ENCODE measurements around the gene TAAR2. TPM values are rescaled to one million over a fixed set of nuclear protein-coding genes. Genes with fewer than 3 reads are reported as not detected.
"Not testable (repeated sequence)": the region's sequence is repeated elsewhere in the genome, so short reads cannot be mapped to it uniquely, and the experiment has no call there.

The TAAR2 gene
- total and polyA plus RNA-seq, 8 donors = not detected

DNA sequence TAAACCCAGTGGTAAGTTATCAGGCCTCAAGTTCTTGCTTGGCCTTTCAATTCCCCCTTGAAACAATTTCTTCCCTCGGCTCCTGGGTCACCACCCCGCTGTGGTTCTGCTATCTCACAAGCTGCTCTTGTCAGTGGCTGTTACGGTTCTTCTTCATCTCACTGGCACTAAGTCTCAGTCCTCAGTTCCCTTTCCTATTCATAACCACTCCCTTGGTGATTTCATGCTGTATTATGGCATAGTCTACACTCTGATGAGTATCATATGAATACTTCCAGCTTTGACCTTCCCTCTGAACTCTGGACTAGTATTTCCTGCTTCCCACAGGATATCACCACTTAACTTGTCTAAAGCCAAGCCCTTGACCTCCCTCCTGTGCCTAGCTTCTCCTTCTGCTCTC is 27.0 kb upstream of the TAAR2 start:
- no peaks in the 10 kb centered on the region for H3K9me3 ChIP-seq
- no peaks in the 10 kb centered on the region for H3K36me3 ChIP-seq
- H3K4me1 ChIP-seq = peaks cover 7 to 16% (median 7%) of the 10 kb centered on the region in 3 donors
- no peak overlapping the region for H3K4me3 ChIP-seq
- no peaks in the 10 kb centered on the region for H3K27me3 ChIP-seq
- ATAC-seq = peak in 1 of 4 donors; percentile 20
- no peak for FAIRE-seq
- H3K27ac ChIP-seq = no peak overlapping the region
- DNase-seq = no peak
- TF ChIP-seq, protein P1, sequence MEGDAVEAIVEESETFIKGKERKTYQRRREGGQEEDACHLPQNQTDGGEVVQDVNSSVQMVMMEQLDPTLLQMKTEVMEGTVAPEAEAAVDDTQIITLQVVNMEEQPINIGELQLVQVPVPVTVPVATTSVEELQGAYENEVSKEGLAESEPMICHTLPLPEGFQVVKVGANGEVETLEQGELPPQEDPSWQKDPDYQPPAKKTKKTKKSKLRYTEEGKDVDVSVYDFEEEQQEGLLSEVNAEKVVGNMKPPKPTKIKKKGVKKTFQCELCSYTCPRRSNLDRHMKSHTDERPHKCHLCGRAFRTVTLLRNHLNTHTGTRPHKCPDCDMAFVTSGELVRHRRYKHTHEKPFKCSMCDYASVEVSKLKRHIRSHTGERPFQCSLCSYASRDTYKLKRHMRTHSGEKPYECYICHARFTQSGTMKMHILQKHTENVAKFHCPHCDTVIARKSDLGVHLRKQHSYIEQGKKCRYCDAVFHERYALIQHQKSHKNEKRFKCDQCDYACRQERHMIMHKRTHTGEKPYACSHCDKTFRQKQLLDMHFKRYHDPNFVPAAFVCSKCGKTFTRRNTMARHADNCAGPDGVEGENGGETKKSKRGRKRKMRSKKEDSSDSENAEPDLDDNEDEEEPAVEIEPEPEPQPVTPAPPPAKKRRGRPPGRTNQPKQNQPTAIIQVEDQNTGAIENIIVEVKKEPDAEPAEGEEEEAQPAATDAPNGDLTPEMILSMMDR (IDR thresholded peaks at IDR 0.05) = no peak
- intact Hi-C loops (cut with DNase I) = no loop called here
- WGBS, 2 donors = 93% methylated on average over 3 of the region's 3 CpGs

DNA sequence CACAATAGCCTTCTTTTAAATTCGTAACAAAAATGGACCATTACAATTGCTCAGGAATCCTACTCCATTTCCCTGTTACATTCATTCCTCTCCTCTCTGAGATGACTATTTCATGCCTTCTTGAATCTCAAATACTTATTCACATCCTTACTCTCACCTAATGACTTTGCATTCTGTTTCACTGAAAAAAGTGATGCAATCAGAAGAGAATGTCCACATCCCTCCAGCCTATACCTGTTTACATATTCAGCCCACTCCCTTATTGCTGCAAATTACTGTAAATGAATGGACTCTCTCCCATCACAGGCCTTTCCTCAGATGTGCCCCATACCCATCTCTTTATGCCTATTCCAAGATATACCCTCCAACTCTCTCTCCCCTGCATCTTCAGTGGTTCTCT is 26.4 kb upstream of the TAAR2 start:
- Histone ChIP-seq H3K4me1 (peaks cover 7 to 16% (median 7%) of the 10 kb centered on the region in 3 donors), H3K4me3 (no peak overlapping the region), H3K27ac (no peak overlapping the region), H3K9me3 (no peaks in the 10 kb centered on the region), H3K27me3 (no peaks in the 10 kb centered on the region), H3K36me3 (no peaks in the 10 kb centered on the region)
- TF ChIP-seq, protein P1 (IDR thresholded peaks at IDR 0.05) = no peak
- DNase-seq (no peak), FAIRE-seq (no peak), ATAC-seq (no peak)
- intact Hi-C loops (cut with DNase I) = no loop called here
- 87 to 96% methylated on average over 1 of the region's 1 CpG for WGBS, 2 donors

DNA sequence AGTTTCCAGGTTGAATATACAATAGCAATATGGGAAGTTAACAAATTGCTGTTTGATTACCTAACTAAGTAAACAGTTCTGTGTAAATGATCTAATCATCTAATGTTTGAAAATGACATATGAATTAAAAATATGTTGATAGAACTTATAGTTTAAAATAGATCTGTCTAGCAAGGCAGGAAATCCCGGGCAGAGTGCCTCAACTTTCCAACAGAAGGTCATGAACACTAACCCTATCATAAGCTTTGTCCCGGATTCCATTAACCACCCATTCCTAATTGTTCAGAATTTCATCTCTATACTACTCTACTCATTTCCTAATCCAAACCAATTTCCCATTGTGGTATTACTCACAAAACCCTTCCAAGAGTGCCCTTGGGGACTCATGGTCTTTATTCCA is 24.8 kb upstream of the TAAR2 start:
- no peaks in the 10 kb centered on the region for H3K36me3 ChIP-seq
- no peaks in the 10 kb centered on the region for H3K9me3 ChIP-seq
- intact Hi-C loops (cut with DNase I) = no loop called here
- ATAC-seq (peak in 3 of 4 donors; percentile 36 to 81 (median 69)), FAIRE-seq (no peak), DNase-seq (peak in 1 of 6 donors; percentile 27)
- WGBS, 2 donors = 18 to 23% methylated on average over 2 of the region's 2 CpGs
- TF ChIP-seq, protein P1 (IDR thresholded peaks at IDR 0.05) = no peak
- H3K27ac ChIP-seq = no peak overlapping the region
- H3K4me3 ChIP-seq = no peak overlapping the region
- H3K27me3 ChIP-seq = no peaks in the 10 kb centered on the region
- peaks cover 7 to 16% (median 7%) of the 10 kb centered on the region in 3 donors for H3K4me1 ChIP-seq

DNA sequence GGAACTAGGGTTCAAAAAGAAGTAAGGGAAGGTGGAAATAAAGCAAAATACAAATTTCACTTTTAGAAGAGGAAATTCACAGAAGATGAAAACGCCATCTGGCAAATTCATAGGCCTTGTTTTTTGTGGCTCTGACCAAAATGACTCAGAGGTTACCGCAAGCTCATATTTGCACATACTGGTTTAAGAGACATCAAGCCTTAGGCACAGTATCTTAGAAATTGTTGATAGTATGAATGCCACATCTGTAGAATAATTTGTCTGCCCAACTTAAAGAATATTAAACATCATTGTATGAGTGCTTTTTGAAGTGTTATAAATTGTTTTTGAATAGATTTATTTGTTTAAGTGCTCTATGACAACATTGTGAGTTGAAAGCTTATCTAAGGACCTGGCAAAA is 24.3 kb upstream of the TAAR2 start:
- FAIRE-seq = no peak
- Histone ChIP-seq H3K27ac (peak overlapping the region in 1 of 4 donors; percentile 17), H3K36me3 (no peaks in the 10 kb centered on the region), H3K27me3 (no peaks in the 10 kb centered on the region), H3K4me3 (no peak overlapping the region), H3K4me1 (peaks cover 7 to 16% (median 7%) of the 10 kb centered on the region in 3 donors), H3K9me3 (no peaks in the 10 kb centered on the region)
- no peak for DNase-seq
- TF ChIP-seq, protein P1 (IDR thresholded peaks at IDR 0.05) = no peak
- WGBS, 2 donors = 34 to 36% methylated on average over 2 of the region's 2 CpGs
- peak in 3 of 4 donors; percentile 58 to 80 (median 77) for ATAC-seq
- intact Hi-C loops (cut with DNase I) = no loop called here

DNA sequence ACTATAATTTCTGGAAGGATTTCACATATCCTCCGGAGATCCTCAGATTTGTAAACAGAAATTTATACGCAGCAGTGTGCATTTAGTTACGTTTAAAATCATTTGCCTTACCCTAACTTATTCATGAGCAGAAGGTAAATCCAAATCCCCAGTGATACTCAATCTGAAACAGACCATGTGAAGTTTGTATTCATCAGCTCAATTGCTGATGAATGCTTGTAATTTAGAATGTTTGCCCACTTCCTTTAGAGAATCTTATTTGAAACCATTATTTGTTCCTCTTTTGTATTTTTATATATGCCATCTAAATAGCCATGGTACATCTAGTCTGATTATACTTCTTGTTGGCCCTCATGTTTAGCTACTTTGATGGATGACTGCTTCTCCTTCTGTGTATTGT is 19.5 kb upstream of the TAAR2 start:
- H3K9me3 ChIP-seq = no peaks in the 10 kb centered on the region
- no peak overlapping the region for H3K4me3 ChIP-seq
- peaks cover 2 to 9% (median 3%) of the 10 kb centered on the region in 3 donors for H3K4me1 ChIP-seq
- no peak for FAIRE-seq
- H3K27me3 ChIP-seq = no peaks in the 10 kb centered on the region
- intact Hi-C loops (cut with DNase I) = no loop called here
- no peak for DNase-seq
- TF ChIP-seq, protein P1 (IDR thresholded peaks at IDR 0.05) = no peak
- ATAC-seq = no peak
- no peaks in the 10 kb centered on the region for H3K36me3 ChIP-seq
- no peak overlapping the region for H3K27ac ChIP-seq
- WGBS, 2 donors = 84 to 91% methylated on average over 3 of the region's 3 CpGs

DNA sequence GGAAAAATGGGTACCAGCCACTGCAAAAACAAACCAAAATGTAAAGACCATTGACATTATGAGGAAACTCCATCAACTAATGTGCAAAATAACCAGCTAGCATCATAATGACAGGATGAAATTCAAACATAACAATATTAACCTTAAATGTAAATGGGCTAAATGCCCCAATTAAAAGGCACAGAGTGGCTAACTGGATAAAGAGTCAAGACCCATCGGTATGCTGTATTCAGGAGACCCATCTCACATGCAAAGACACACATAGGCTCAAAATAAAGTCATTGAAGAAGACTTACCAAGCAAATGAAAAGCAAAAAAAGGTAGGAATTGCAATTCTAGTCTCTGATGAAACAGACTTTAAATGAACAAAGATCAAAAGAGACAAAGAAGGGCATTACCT is 13.1 kb upstream of the TAAR2 start:
- intact Hi-C loops (cut with DNase I); H3K4me1 ChIP-seq; FAIRE-seq; ATAC-seq; H3K36me3 ChIP-seq; H3K27me3 ChIP-seq; DNase-seq; H3K27ac ChIP-seq; H3K4me3 ChIP-seq; H3K9me3 ChIP-seq: not testable (repeated sequence)
- 89 to 95% methylated on average over 1 of the region's 1 CpG for WGBS, 2 donors

DNA sequence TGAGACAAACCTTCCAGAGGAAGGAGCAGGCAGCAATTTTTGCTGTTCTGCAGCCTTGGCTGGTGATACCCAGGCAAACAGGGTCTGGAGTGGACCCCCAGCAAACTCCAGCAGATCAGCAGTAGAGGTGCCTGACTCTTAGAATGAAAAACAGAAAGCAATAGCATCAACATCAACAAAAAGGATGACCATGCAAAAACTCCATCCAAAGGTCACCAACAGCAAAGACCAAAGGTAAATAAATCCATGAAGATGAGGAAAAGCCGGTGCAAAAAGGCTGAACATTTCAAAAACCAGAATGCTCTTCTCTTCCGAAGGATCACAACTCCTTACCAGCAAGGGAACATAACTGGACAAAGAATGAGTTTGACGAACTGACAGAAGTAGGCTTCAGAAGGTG is 11.8 kb upstream of the TAAR2 start:
- WGBS, 2 donors = 70 to 78% methylated on average over 3 of the region's 3 CpGs
- intact Hi-C loops (cut with DNase I); H3K9me3 ChIP-seq; H3K27me3 ChIP-seq; DNase-seq; H3K27ac ChIP-seq; FAIRE-seq; H3K36me3 ChIP-seq; H3K4me3 ChIP-seq; H3K4me1 ChIP-seq; ATAC-seq: not testable (repeated sequence)

DNA sequence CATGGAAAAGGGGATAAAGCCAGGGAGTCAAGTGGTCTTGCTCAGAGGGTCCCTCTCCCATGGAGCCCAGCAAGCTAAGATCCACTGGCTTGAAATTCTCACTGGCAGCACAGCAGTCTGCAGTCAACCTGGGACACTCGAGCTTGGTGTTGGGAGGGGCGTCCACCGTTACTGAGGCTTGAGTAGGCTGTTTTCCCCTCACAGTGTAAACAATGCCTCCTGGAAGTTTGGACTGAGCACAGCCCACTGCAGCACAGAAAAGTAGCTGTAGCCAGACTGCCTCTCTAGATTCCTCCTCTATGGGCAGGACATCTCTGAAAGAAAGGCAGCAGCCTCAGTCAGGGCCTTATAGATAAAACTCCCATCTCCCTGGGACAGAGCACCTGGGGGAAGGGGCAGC is 11.2 kb upstream of the TAAR2 start:
- ATAC-seq; H3K4me1 ChIP-seq; H3K4me3 ChIP-seq; H3K27ac ChIP-seq; FAIRE-seq; H3K27me3 ChIP-seq; H3K36me3 ChIP-seq; H3K9me3 ChIP-seq; DNase-seq; intact Hi-C loops (cut with DNase I): not testable (repeated sequence)
- WGBS, 2 donors = 39 to 42% methylated on average over 3 of the region's 3 CpGs

All from pancreas (tissue), 10 donors.